NB4 (cell line): ENCODE results near the gene SKIC8.
A peak's percentile ranks its signal among the peaks of the same experiment; 100 is the strongest.

ENCODE experiments used
- DNase-seq: peaks from one replicate; pipeline ENCODE4 v3.0.0; 2010; ENCODE audit warnings: low read depth
- H3K4me3 ChIP-seq: one replicate; pipeline ENCODE4 v1.5.1; 2011; ENCODE audit warnings: mild to moderate bottlenecking, low read depth, low read length, moderate library complexity
- CTCF ChIP-seq: IDR thresholded peaks from one replicate; pipeline ENCODE4 v1.5.1; 2012; ENCODE audit warnings: low read depth, low read length
- MAX ChIP-seq: IDR thresholded peaks from 2 replicates; pipeline ENCODE4 v1.6.1; 2011; ENCODE audit warnings: low read depth, low read length
- MYC ChIP-seq: IDR thresholded peaks from 2 replicates; pipeline ENCODE4 v1.6.1; 2011; ENCODE audit warnings: low read depth, low read length
- POLR2A ChIP-seq: IDR thresholded peaks from 2 replicates; pipeline ENCODE4 v1.6.1; 2011; ENCODE audit warnings: mild to moderate bottlenecking; ENCODE audit not compliant: insufficient read length; ENCODE audit errors: extremely low read depth

The SKIC8 gene

GRCh38 chr15:78314181-78314581 lies 14.8 kb upstream of the SKIC8 start:
- no peak for TF ChIP-seq POLR2A
- TF ChIP-seq MYC, result no peak
- TF ChIP-seq CTCF, result no peak
- no peak for TF ChIP-seq MAX
- H3K4me3 ChIP-seq, result no peak overlapping the region
- DNase-seq, result no peak

- no peak overlapping the region for H3K4me3 ChIP-seq
- no peak for TF ChIP-seq MAX
- no peak for TF ChIP-seq MYC
- TF ChIP-seq CTCF, result no peak
- TF ChIP-seq POLR2A, result no peak
- no peak for DNase-seq
These were observed 14.0 kb upstream of the SKIC8 start for GRCh38 chr15:78313383-78313782.

GRCh38 chr15:78312957-78313356 lies 13.5 kb upstream of the SKIC8 start:
- no peak overlapping the region for H3K4me3 ChIP-seq
- TF ChIP-seq MYC (no peak), MAX (no peak), CTCF (no peak), POLR2A (no peak)
- no peak for DNase-seq

- TF ChIP-seq CTCF, result no peak
- no peak for TF ChIP-seq MYC
- TF ChIP-seq MAX, result no peak
- TF ChIP-seq POLR2A, result no peak
- no peak overlapping the region for H3K4me3 ChIP-seq
- DNase-seq, result no peak
These were observed 13.1 kb upstream of the SKIC8 start for GRCh38 chr15:78312536-78312935.

- no peak for DNase-seq
- TF ChIP-seq MAX (no peak), CTCF (no peak), MYC (no peak), POLR2A (no peak)
- H3K4me3 ChIP-seq, result no peak overlapping the region
These were observed 11.9 kb upstream of the SKIC8 start for GRCh38 chr15:78311292-78311691.

GRCh38 chr15:78308422-78309032 lies 9.1 kb upstream of the SKIC8 start:
- no peak for TF ChIP-seq MAX
- TF ChIP-seq POLR2A, result no peak
- TF ChIP-seq CTCF, result peak; percentile 86
- peak; percentile 80 for DNase-seq

More at GRCh38 chr15:78308422-78309032, 9.1 kb upstream of the SKIC8 start:
- H3K4me3 ChIP-seq, result no peak overlapping the region
